Urinary bladder (tissue), 4 donors: ENCODE measurements around the gene CNTNAP3B. TPM values are rescaled to one million over a fixed set of nuclear protein-coding genes. Genes with fewer than 3 reads are reported as not detected.
"Not testable (repeated sequence)": the region's sequence is repeated elsewhere in the genome, so short reads cannot be mapped to it uniquely, and the experiment has no call there.

Source experiments
- DNase-seq: peaks from one replicate; pipeline ENCODE4 v3.0.0-alpha.2; 2015; ENCODE audit errors: extremely low spot score
- H3K27ac ChIP-seq: one replicate; pipeline ENCODE4 v1.5.1; 2013; ENCODE audit warnings: low read depth, mild to moderate bottlenecking, moderate library complexity
- H3K36me3 ChIP-seq: one replicate; pipeline ENCODE4 v1.6.1; 2013; ENCODE audit warnings: mild to moderate bottlenecking, moderate library complexity; ENCODE audit not compliant: insufficient read depth
- H3K4me1 ChIP-seq: one replicate; pipeline ENCODE4 v1.6.1; 2013; ENCODE audit warnings: mild to moderate bottlenecking, moderate library complexity; ENCODE audit not compliant: insufficient read depth
- H3K4me3 ChIP-seq: one replicate; pipeline ENCODE4 v1.5.1; 2013; ENCODE audit warnings: low read depth, low read length
- WGBS: extraction: QIAGEN DNeasy Blood & Tissue Kit; methylation state at CpG from one replicate; pipeline ENCODE4 v1.1.7; 2013; 5-methylcytosine and 5-hydroxymethylcytosine counted together
- polyA plus RNA-seq: library from polyadenylated mRNA; stranded (reverse); fragments of 200-250 nt; gene quantifications from one replicate; pipeline ENCODE4 v1.2.3, GENCODE V29; 2013
- total RNA-seq: library from RNA; depleted of rRNA; stranded (reverse); fragments of >200 nt; gene quantifications from one replicate; pipeline ENCODE4 v1.2.3, GENCODE V29; 2014
- donor health status: healthy with polysubstance abuse.
- donor health status: healthy.

The CNTNAP3B gene
- total RNA-seq (50.2 TPM), polyA plus RNA-seq (14.0 TPM)

DNA sequence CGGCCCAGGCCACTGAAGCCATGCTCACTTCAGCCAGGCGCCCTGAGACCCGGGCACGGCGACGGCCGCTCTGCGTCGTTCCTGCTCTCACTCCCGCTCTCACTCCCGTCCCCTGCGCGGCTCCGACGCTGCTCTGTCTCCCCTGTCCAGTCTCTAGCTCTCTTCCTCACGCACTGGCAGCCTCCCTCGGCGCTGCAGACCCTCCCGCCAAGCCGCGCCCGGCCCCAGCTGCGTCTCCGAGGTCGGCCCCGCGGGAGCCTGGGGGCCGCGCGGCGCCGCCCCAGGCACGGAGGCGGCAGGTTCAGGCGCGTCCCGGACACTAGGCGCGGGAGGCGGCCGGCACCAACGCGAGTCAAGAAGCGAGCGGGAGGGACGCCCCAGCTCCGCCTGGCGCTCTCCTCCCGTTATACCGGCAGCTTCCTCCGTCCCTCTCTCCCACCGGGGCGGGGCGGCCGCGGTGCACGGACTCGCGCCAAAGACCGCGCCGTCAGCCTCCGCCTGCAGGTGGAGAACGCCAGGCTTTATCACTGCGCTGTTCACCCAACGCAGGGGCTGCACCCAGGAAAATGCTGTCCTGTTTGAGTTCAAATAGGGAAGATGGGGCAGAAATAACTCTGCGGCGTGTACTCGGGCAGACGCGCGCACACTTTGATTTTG lies at the start of gene CNTNAP3B:
Gene CNTNAP3B, minus strand, starts transcription at position 354 of the 657 bp plus-strand sequence. Its CDS starts 332 bp downstream, at position 22.
- H3K36me3 ChIP-seq, H3K4me3 ChIP-seq, DNase-seq, H3K4me1 ChIP-seq, H3K27ac ChIP-seq: not testable (repeated sequence)
- WGBS = under 1% methylated on average over 49 of the region's 72 CpGs

DNA sequence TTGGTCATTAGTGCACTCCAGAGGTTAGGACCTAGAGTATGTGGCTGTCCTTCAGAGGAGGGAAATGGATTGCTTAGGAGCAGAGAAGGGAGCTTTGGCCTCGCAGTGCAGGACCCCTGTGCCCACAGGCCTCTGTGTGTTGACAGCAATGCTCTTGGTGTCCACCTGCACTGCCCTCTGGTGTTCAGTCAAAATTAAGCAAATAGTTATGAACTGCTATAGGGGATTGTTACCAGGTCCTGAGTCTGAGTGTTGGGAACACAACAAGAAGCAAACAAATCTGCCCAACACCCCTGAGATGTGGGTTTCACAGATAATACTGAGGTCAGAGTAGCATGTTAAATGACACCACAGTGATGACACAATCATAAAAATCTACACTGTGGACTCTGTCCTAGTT lies 31.1 kb upstream of the CNTNAP3B start:
- not testable (repeated sequence) for DNase-seq, H3K27ac ChIP-seq, H3K4me3 ChIP-seq, H3K36me3 ChIP-seq, H3K4me1 ChIP-seq
- 24% methylated on average over 1 of the region's 1 CpG for WGBS

DNA sequence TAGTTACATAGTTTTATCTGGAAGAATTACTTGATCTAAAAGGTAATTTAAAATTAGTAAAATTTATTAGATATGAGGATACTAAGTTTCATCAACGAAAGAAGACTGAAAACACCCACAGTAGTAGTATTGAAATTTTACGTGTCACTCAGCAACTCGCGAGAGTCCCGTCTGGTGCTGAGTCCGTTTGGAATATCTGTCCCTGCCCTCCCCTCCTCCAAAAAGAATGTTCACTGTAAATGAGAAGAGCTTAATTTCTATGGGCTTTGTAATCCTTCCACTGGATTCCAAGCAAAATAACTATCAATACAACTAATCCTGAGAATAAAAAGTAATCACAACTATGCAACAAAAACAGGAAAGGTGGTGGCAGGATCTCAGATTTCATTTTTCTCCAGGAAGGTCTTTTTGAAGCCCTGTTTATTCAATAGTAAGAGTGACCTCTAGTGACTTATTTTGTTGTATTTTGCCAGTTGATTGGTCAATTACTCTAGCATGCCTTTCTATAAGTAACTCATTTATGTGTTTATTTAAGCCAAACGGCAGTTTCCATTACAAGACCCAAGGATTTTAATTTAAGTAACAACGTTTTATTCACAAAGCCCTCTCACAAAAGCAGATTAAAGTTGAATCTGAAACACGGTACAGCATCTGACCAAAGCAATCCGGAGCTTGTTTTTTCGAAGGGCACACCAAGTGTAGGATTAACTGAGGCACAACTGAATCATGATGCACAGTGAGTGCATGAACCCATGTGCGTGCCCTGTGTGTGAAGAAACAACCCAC lies 2.0 kb downstream of the CNTNAP3B start:
- not testable (repeated sequence) for H3K27ac ChIP-seq, H3K4me3 ChIP-seq, H3K4me1 ChIP-seq, H3K36me3 ChIP-seq
- peak; percentile 3 for DNase-seq
- 11% methylated on average over 11 of the region's 12 CpGs for WGBS

DNA sequence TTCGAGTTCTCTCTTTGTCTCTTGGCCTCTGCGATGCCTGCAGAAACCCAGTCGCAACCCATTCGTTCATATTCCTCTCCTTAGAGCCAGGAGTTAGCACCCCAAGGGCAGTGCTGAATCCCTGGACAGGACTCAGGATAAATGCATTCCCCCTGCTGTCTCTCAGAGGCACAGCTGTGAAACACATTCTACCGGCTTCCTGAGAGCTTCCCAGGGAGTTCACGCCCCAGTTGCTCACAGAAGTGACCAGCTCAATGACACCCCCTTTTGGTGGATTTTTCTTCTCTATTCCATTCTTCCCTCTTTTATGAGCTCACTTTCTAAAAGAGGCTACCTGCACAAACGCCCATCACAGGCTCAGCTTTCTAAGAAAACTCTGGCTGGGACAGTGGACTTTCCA lies 8.2 kb downstream of the CNTNAP3B start:
- not testable (repeated sequence) for H3K4me1 ChIP-seq, H3K4me3 ChIP-seq, H3K27ac ChIP-seq, H3K36me3 ChIP-seq, DNase-seq
- 79% methylated on average over 7 of the region's 7 CpGs for WGBS

DNA sequence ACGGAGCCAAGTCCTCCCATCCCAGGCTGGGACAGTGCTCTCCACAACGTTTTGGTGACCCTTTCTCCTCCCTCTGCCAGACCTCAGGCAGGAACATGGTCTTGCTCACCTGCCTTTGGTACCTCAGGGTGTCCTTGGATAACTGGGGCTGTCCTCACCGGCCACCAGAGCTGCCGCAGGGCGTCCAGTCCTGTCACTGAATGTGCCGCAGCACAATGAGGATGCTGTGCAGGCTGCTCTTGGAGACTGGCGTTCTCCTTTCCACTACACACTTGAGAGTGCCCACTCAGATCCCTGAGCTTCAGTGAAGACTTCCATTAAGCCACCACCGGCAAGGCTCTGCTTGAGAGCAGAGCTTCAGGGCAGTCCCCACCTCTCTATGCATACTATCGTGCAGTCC lies 33.3 kb downstream of the CNTNAP3B start:
- H3K4me1 ChIP-seq, DNase-seq, H3K36me3 ChIP-seq, H3K4me3 ChIP-seq, H3K27ac ChIP-seq: not testable (repeated sequence)
- 80% methylated on average over 9 of the region's 9 CpGs for WGBS

DNA sequence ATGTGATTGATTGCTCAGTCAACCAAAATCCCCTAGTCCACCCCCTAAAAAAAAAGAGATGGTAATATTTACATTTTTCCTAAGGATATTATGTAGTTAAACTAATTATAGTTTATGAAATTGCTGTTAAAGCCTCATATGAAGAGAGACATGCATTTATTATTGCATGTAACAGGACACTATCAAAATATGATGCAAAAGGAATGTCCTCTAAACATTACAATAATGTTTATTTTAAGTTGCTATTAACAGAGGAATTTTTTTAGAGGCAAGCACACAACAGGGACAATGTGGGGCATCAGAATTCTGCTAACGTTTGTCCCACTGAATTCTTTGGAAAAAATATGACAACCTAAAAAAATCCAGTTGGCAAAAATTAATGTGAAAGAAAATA lies 44.7 kb downstream of the CNTNAP3B start:
- not testable (repeated sequence) for H3K4me1 ChIP-seq, H3K4me3 ChIP-seq, H3K36me3 ChIP-seq, DNase-seq, H3K27ac ChIP-seq
- no CpG with 5 or more reads among the region's 1 CpG for WGBS

DNA sequence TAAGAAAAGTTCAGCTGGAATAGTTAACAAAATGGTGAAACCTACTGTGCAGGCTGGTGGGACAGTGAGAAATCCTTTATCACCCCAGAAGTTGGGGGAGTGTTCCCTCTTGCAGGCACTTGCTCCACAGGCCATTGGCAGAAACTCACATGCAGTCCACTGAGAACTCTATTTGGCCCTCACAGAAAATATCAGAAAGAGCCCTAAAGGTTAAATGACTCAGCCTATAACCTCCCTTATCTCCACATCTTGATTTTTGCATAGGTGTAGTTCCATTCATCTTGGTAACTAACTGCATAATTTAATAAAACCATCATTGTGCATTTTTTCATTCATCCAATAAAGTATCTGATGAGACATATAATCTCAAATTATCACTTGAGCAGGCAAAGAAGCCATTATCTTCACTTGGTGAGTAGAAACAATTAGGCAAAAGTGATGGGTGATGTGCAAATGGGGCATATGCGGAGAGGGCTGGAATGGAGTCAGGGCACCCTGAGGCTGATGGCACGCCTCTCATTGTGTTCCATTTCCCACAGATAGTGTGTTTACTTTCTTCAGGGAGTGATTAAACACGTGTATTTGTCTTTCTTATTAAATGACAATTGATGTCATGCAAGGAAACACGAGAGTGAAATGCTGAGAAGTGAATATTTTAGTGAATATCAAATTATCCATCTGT lies 45.2 kb downstream of the CNTNAP3B start:
- not testable (repeated sequence) for DNase-seq, H3K36me3 ChIP-seq, H3K27ac ChIP-seq, H3K4me3 ChIP-seq, H3K4me1 ChIP-seq
- WGBS = 64% methylated on average over 3 of the region's 4 CpGs

DNA sequence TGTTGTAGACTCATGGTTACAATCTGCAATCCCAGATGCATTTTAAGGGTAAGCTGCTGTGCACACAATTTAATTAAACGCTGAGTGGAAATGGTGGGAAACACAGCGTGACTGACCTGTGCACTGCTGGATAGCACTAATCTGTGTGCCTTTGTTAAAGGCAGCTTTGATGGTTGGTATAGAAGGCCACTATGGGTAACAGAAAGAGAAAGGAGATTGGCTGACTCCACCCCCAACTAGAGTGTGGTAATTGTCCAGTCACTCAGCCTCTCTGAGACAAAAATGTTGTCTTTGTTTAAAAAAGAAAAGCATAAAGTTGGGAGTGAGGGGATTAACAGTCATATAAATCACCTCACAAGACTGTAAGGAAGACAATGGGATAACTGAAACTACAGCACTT lies 48.9 kb downstream of the CNTNAP3B start:
- H3K27ac ChIP-seq, H3K4me3 ChIP-seq, H3K36me3 ChIP-seq, DNase-seq, H3K4me1 ChIP-seq: not testable (repeated sequence)
- WGBS = 91% methylated on average over 2 of the region's 2 CpGs

DNA sequence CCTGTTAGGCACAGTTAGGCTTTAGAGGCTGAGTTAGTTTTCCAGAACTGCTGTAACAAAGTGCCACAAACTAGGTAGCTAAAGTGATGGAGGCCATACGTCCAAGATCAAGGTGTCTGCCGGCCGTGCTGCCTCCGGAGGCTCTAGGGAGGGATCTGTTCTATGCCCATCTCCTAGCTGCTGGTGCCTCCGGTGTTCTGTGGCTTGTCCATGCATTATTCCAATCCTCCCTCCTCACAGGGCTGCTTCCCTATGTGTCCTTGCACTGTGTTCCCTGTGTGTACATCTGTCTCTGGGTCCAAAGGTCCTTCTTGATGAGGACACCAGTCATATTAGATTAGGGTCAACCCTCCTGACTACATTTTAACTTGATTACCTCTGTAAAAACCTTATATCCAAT lies 54.4 kb downstream of the CNTNAP3B start:
- not testable (repeated sequence) for H3K27ac ChIP-seq, H3K4me1 ChIP-seq, H3K4me3 ChIP-seq, H3K36me3 ChIP-seq, DNase-seq
- WGBS = 78% methylated on average over 5 of the region's 5 CpGs

DNA sequence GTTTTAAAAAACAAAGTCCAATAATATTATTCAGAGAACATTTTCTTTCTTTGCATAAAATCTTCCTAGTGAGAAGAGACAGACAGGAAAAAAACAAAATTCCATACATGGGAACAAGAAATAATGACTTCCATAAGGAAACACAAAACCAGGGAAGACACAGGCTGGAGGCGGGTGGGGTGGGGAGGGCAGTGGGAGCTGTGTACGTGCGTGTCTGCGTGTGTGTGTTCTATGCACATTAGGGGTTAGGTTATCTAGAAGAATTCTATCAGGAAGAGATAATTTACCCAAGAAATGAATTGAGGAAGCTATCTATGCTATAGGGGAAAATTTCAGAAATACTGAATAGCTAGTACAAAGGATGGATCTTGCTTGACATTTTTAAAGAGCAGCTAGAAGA lies 58.2 kb downstream of the CNTNAP3B start:
- not testable (repeated sequence) for H3K27ac ChIP-seq, H3K36me3 ChIP-seq, H3K4me1 ChIP-seq, H3K4me3 ChIP-seq, DNase-seq
- WGBS = no CpG with 5 or more reads among the region's 4 CpGs

DNA sequence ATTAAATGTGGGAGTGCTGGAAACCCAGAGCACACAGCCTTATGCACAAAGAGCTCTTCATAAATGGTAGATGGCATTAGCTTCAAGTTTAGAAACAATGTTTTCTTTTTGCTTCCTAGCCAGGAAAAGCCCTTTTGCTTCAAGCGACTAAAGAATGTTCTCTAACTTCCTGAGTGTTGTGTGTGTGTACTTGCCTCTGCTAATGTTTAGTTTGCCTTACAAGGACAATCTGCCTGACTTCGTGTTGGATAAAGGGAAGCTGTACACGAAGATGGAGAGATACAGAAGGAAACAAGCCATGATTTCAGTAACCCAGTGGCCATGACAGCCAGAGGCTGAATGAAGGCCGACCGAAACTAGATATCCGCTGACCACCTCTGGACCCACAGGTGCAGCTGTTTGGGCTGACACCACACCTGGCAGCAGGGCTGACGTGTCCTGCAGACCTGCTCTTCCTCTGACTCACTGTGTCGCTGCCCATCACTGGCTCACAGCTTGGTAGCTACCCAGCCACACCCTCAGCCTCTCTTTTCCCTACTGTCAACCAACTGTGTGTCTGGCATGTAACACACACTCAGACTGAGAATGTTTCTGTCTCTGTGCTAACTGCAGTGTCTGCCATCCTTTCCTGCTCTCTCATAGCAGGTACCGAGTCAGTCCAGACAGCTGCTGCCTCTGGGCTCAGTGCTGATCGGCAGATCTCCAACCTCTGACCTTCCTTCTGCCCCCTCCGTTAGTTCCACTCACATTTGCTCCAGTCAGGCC lies 59.0 kb downstream of the CNTNAP3B start:
- H3K4me3 ChIP-seq, DNase-seq, H3K4me1 ChIP-seq, H3K36me3 ChIP-seq, H3K27ac ChIP-seq: not testable (repeated sequence)
- 27% methylated on average over 7 of the region's 11 CpGs for WGBS

DNA sequence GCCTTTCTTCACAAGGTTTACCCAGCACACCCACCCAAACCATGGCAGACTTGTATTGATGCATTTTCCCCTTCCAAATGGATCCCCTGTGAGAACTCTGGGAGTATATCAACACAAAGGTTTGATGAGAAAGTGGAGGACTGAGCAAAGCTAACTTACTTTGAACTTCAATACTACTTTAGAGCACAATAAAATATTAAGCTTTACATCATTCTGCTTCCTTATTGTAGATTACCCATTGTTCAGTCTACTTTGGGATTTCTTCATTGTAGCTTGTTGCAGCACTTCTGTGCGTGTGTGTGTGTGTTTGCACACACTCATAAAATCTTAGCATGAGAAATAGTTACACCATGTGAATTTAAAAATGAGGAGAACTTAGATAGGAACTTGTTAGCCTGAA lies 75.4 kb downstream of the CNTNAP3B start:
- not testable (repeated sequence) for DNase-seq, H3K36me3 ChIP-seq, H3K27ac ChIP-seq, H3K4me3 ChIP-seq, H3K4me1 ChIP-seq
- 89% methylated on average over 1 of the region's 1 CpG for WGBS

DNA sequence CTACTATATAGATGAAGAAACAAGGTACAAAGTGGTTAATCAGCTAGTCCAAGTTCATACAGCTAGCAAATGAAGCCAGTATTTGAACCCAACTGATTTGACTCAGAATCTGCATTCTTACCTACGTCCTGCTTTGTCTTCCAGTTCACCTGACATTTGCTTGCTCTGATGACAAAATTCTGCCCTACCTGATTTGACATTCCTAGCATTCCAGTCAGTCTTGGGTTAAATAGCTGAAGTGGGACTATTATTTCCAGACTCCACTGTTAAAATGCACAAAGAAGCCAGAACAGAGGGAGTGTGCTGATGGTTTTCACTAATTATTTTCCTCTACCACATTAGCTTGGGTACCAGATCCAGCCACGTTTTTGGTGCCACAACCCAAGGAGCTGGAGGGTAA lies 78.5 kb downstream of the CNTNAP3B start:
- WGBS = no CpG with 5 or more reads among the region's 2 CpGs
- not testable (repeated sequence) for H3K4me3 ChIP-seq, H3K36me3 ChIP-seq, H3K27ac ChIP-seq, DNase-seq, H3K4me1 ChIP-seq
